Osteoblast (primary cell): Measurements from ENCODE around the gene OR2Y1. TPM values are rescaled to one million over a fixed set of nuclear protein-coding genes. Genes with fewer than 3 reads are reported as not detected.

Experiments
- DNase-seq: peaks from one replicate; pipeline ENCODE4 v3.0.0; 2011; ENCODE audit warnings: low spot score, mixed read lengths; ENCODE audit not compliant: insufficient read length; ENCODE audit errors: missing footprints
- H2AFZ ChIP-seq: 2 replicates; pipeline ENCODE4 v1.6.0; 2011; ENCODE audit warnings: mild to moderate bottlenecking, low read length
- H3K27ac ChIP-seq: 2 replicates; pipeline ENCODE4 v1.5.1; 2011; ENCODE audit warnings: mild to moderate bottlenecking, low read depth, low read length, moderate library complexity
- H3K27me3 ChIP-seq: 2 replicates; pipeline ENCODE4 v1.6.0; 2012; ENCODE audit warnings: mild to moderate bottlenecking, control low read depth, inconsistent platforms, low read length, moderate library complexity; ENCODE audit not compliant: insufficient read depth
- H3K36me3 ChIP-seq: 2 replicates; pipeline ENCODE4 v1.5.1; 2011; ENCODE audit warnings: mild to moderate bottlenecking, low read length, control low read depth, moderate library complexity; ENCODE audit not compliant: insufficient read depth
- H3K4me1 ChIP-seq: 2 replicates; pipeline ENCODE4 v1.5.1; 2011; ENCODE audit warnings: mild to moderate bottlenecking, low read length, control low read depth, moderate library complexity; ENCODE audit not compliant: insufficient read depth
- H3K4me2 ChIP-seq: 2 replicates; pipeline ENCODE4 v1.6.0; 2011; ENCODE audit warnings: mild to moderate bottlenecking, low read length; ENCODE audit not compliant: insufficient read depth
- H3K4me3 ChIP-seq: fragments of 200-600 bp; sonication (generic); 3 replicates; pipeline ENCODE4 v1.5.1; 2012; ENCODE audit warnings: mild to moderate bottlenecking, low read length, inconsistent platforms; ENCODE audit not compliant: insufficient read depth
- H3K79me2 ChIP-seq: 2 replicates; pipeline ENCODE4 v1.6.0; 2012; ENCODE audit warnings: mild to moderate bottlenecking, low read length, control low read depth, inconsistent platforms; ENCODE audit not compliant: insufficient read depth
- H3K9me3 ChIP-seq: 2 replicates; pipeline ENCODE4 v1.5.1; 2011; ENCODE audit warnings: low read depth, low read length, control low read depth
- H4K20me1 ChIP-seq: 2 replicates; pipeline ENCODE4 v1.6.0; 2012; ENCODE audit warnings: mild to moderate bottlenecking, low read length, control low read depth; ENCODE audit not compliant: insufficient read depth
- CTCF ChIP-seq: IDR thresholded peaks from 2 replicates; pipeline ENCODE4 v1.5.1; 2011; ENCODE audit warnings: mild to moderate bottlenecking, low read depth, low read length, moderate library complexity; ENCODE audit errors: extremely low read depth
- total RNA-seq: library from RNA; depleted of rRNA; stranded (reverse); fragments of >200 nt; gene quantifications from 2 replicates; pipeline ENCODE4 v1.2.3, GENCODE V29; 2012

Gene OR2Y1
- total RNA-seq, 1 donor = not detected

DNA sequence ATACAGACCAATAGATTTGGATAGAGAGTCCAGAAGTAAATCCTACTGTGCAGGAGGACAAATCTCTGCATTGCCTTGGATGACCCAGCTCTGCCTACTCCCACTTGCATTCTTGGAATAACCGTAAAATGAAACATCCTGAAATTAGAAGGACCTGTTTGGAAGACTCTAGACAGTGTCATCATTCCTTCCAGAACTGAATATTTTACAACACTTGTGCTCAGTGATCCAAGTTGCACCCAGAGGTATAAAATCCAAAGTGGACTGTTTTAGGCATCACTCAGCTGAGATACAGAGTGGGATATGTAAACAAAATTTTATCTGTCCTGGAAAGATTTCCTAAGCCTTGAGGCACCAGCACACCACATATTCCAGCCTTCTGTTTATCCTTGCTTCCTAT, 43.7 kb downstream of the OR2Y1 start:
- H2AFZ ChIP-seq = no peak overlapping the region
- no peak for DNase-seq

GRCh38 chr5:180692429-180692828, 47.4 kb downstream of the OR2Y1 start:
- Histone ChIP-seq H4K20me1 (no peaks in the 10 kb centered on the region), H3K4me3 (no peak overlapping the region), H3K79me2 (no peaks in the 10 kb centered on the region), H3K4me2 (no peak overlapping the region), H2AFZ (no peak overlapping the region), H3K36me3 (no peaks in the 10 kb centered on the region), H3K27ac (no peak overlapping the region), H3K9me3 (peaks cover 4% of the 10 kb centered on the region), H3K4me1 (no peaks in the 10 kb centered on the region), H3K27me3 (peaks cover 6% of the 10 kb centered on the region)
- no peak for TF ChIP-seq CTCF
- DNase-seq = no peak

More for the DNA sequence above, 43.7 kb downstream of the OR2Y1 start:
- Histone ChIP-seq H3K9me3 (peaks cover 4% of the 10 kb centered on the region), H3K36me3 (no peaks in the 10 kb centered on the region), H3K27ac (no peak overlapping the region), H3K79me2 (no peaks in the 10 kb centered on the region), H4K20me1 (no peaks in the 10 kb centered on the region), H3K27me3 (no peaks in the 10 kb centered on the region), H3K4me3 (no peak overlapping the region), H3K4me1 (no peaks in the 10 kb centered on the region), H3K4me2 (no peak overlapping the region)
- TF ChIP-seq CTCF = no peak

- Histone ChIP-seq H2AFZ (no peak overlapping the region), H3K27me3 (peaks cover 6% of the 10 kb centered on the region), H3K9me3 (peaks cover under 1% of the 10 kb centered on the region), H3K4me1 (no peaks in the 10 kb centered on the region), H3K36me3 (no peaks in the 10 kb centered on the region), H3K4me3 (no peak overlapping the region), H4K20me1 (no peaks in the 10 kb centered on the region), H3K4me2 (no peak overlapping the region), H3K79me2 (no peaks in the 10 kb centered on the region), H3K27ac (no peak overlapping the region)
- no peak for DNase-seq
- TF ChIP-seq CTCF = no peak
These were observed 48.8 kb downstream of the OR2Y1 start for GRCh38 chr5:180691046-180691445.

DNA sequence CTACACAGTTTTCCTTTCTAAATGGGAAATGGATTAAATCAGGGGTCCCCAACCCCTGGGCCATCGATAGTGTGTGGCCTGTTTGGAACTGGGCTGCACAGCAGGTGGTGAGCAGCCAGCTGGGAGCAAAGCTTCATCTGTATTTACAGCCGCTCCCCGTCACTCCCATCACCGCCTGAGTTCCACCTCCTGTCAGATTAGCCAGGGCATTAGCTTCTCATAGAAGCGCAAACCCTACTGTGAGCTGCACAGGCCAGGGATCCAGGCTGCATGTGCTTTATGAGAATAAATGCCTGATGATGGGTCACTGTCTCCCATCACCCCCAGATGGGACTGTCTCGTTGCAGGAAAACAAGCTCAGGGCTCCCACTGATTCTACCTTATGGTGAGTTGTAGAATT, 49.3 kb downstream of the OR2Y1 start:
- H3K27ac ChIP-seq = no peak overlapping the region
- no peak overlapping the region for H3K4me2 ChIP-seq
- H4K20me1 ChIP-seq = no peaks in the 10 kb centered on the region
- peaks cover 7% of the 10 kb centered on the region for H3K27me3 ChIP-seq
- H3K79me2 ChIP-seq = no peaks in the 10 kb centered on the region
- DNase-seq = no peak
- no peaks in the 10 kb centered on the region for H3K36me3 ChIP-seq
- H2AFZ ChIP-seq = no peak overlapping the region
- no peak overlapping the region for H3K4me3 ChIP-seq
- no peak for TF ChIP-seq CTCF
- no peaks in the 10 kb centered on the region for H3K4me1 ChIP-seq
- no peaks in the 10 kb centered on the region for H3K9me3 ChIP-seq
